GM18868 (cell line): Measurements from ENCODE around the gene TECTA.
"Not testable (repeated sequence)": the region's sequence is repeated elsewhere in the genome, so short reads cannot be mapped to it uniquely, and the experiment has no call there.

ENCODE experiments used
- ATAC-seq: cut with Tn5 transposase; IDR thresholded peaks from one replicate; pipeline ENCODE4 v1.9.1; 2021; ENCODE audit warnings: mild to moderate bottlenecking, moderate library complexity; ENCODE audit not compliant: unreplicated experiment

The TECTA gene

GRCh38 chr11:121089566-121089965 is 11.5 kb upstream of the TECTA start:
- no peak for ATAC-seq

GRCh38 chr11:121090145-121090721 is 10.8 kb upstream of the TECTA start:
- ATAC-seq: no peak

- ATAC-seq: no peak
These were observed 9.4 kb upstream of the TECTA start for GRCh38 chr11:121091492-121092152.

- no peak for ATAC-seq
These were observed 5.5 kb upstream of the TECTA start for GRCh38 chr11:121095561-121095960.

- ATAC-seq: no peak
These were observed 1.7 kb upstream of the TECTA start for GRCh38 chr11:121099364-121099763.

GRCh38 chr11:121099885-121100284 is 1.2 kb upstream of the TECTA start:
- no peak for ATAC-seq

- no peak for ATAC-seq
These were observed 3.3 kb downstream of the TECTA start for GRCh38 chr11:121104312-121104762.

- ATAC-seq: no peak
These were observed 4.0 kb downstream of the TECTA start for GRCh38 chr11:121105063-121105480.

GRCh38 chr11:121105481-121106195 is 4.6 kb downstream of the TECTA start:
- ATAC-seq: no peak

GRCh38 chr11:121106812-121107211 is 5.8 kb downstream of the TECTA start:
- no peak for ATAC-seq

- ATAC-seq: no peak
These were observed 7.4 kb downstream of the TECTA start for GRCh38 chr11:121108413-121108812.

GRCh38 chr11:121109471-121109870 is 8.4 kb downstream of the TECTA start:
- no peak for ATAC-seq

GRCh38 chr11:121109916-121110586 is 9.0 kb downstream of the TECTA start:
- ATAC-seq: no peak

- ATAC-seq: no peak
These were observed 10.1 kb downstream of the TECTA start for GRCh38 chr11:121110871-121111724.

- no peak for ATAC-seq
These were observed 11.7 kb downstream of the TECTA start for GRCh38 chr11:121112498-121113455.

- no peak for ATAC-seq
These were observed 12.6 kb downstream of the TECTA start for GRCh38 chr11:121113611-121114010.

GRCh38 chr11:121115024-121115423 is 14.0 kb downstream of the TECTA start:
- ATAC-seq: not testable (repeated sequence)

GRCh38 chr11:121117788-121118187 is 16.7 kb downstream of the TECTA start:
- no peak for ATAC-seq

- ATAC-seq: no peak
These were observed 18.4 kb downstream of the TECTA start for GRCh38 chr11:121119440-121119839.
